Stimulated activated CD4-positive, alpha-beta T cell treated with anti-CD3 and anti-CD28 coated beads, Interleukin-4, amount 100 ng/mL, for 48 hours (primary cell): ENCODE data around the gene PRR23B.

ENCODE experiments used
- DNase-seq, 2 donors: peaks; one replicate each; pipeline ENCODE4 v3.0.0-alpha.2; 2020; ENCODE audit warnings: low read depth in 2 of 2

The PRR23B gene

DNA sequence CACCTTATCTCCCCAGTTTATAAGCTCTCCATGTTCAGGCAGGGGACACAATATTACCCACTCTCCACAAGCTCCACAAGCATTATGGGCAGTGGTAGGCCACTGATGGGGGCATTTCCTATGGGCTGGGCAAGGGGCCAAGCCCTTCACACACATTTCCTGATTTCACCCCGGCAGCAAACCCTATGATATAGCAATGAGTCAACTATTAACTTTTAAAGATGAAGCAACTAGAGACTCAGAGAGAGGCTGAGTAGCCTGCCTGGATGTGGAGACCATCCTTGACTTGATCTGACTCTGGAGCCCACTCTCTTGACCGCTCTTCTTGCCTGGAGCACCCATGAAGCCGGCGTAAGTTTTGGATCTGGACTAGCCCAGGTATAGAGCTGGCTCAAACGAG lies 46.3 kb downstream of the PRR23B start:
- DNase-seq = no peak

- DNase-seq = no peak
These were observed 47.8 kb downstream of the PRR23B start for GRCh38 chr3:138972941-138973340.

GRCh38 chr3:138971766-138972320 lies 48.9 kb downstream of the PRR23B start:
- no peak for DNase-seq
